ENCODE results near the gene TLCD1.

Gene TLCD1

DNA sequence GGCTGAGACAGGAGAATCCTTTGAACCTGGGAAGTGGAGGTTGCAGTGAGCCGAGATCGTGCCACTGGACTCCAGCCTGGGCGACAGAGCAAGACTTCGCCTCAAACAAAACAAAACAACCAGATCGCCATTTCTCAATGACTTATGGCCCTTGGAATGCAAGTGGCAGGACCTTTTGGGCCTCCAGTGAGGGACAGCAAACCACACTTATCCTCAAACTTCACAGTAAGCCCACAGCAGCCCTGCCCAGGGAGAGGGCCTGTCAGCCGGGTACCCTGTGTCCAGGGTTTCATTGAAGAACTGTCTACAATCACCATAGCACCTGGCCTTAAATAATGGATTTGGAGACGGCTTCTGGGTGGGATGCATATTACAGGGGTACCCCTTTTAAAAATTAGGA is 29.5 kb upstream of the TLCD1 start:
- peaks cover 48% of the 10 kb centered on the region for H3K36me3 ChIP-seq (ENCODE audit: insufficient read depth, low read depth, low read length)
- H3K4me3 ChIP-seq (ENCODE audit: low read length): no peak overlapping the region
- H3K4me1 ChIP-seq (ENCODE audit: insufficient read depth, low read length): peaks cover 11% of the 10 kb centered on the region
- no peak overlapping the region for H3K27ac ChIP-seq (ENCODE audit: low read length)
- no peaks in the 10 kb centered on the region for H3K27me3 ChIP-seq (ENCODE audit: insufficient read depth, low read length)
- no peaks in the 10 kb centered on the region for H3K9me3 ChIP-seq (ENCODE audit: insufficient read depth, low read depth, low read length)
- H3K9ac ChIP-seq (ENCODE audit: low read depth, low read length): no peak overlapping the region

DNA sequence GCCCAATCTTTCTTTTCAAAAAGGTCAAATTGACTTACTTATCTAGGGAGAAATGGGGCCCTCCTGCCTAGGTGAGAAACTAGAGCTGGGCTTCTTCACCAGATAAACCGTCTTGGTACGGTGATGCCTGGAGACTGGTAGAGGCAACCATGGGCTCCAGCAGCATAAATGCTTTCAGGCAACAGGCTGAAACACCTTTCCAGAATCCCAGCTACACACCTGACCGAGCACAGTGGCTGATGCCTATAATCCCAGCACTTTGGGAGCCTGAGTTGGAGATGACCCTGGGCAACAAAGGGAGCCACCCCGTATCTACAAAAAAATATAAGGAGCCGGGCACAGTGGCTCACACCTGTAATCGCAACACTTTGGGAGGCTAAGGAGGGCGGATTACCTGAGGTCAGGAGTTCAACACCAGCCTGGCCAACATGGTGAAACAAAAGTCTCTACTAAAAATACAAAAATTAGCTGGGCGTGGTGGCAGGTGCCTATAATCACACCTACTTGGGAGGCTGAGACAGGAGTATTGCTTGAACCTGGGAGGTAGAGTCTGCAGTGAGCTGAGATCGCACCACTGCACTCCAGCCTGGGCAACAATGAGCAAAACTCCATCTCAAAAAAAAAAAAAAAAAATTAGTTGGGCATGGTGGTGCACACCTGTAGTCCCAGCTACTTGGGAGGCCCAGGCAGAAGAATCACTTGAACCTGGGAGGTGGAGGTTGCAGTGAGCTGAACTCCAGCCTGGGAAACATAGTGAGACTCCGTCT is 25.8 kb upstream of the TLCD1 start:
- peaks cover 3% of the 10 kb centered on the region; the same call in 1 of the 2 replicates for H3K4me1 ChIP-seq (ENCODE audit: insufficient read depth, low read length)
- no peak overlapping the region for H3K27ac ChIP-seq (ENCODE audit: low read length)
- no peak overlapping the region for H3K4me3 ChIP-seq (ENCODE audit: low read length)
- H3K9ac ChIP-seq (ENCODE audit: low read depth, low read length): no peak overlapping the region
- peaks cover 50% of the 10 kb centered on the region for H3K36me3 ChIP-seq (ENCODE audit: insufficient read depth, low read depth, low read length)
- no peaks in the 10 kb centered on the region for H3K27me3 ChIP-seq (ENCODE audit: insufficient read depth, low read length)
- H3K9me3 ChIP-seq (ENCODE audit: insufficient read depth, low read depth, low read length): no peaks in the 10 kb centered on the region

DNA sequence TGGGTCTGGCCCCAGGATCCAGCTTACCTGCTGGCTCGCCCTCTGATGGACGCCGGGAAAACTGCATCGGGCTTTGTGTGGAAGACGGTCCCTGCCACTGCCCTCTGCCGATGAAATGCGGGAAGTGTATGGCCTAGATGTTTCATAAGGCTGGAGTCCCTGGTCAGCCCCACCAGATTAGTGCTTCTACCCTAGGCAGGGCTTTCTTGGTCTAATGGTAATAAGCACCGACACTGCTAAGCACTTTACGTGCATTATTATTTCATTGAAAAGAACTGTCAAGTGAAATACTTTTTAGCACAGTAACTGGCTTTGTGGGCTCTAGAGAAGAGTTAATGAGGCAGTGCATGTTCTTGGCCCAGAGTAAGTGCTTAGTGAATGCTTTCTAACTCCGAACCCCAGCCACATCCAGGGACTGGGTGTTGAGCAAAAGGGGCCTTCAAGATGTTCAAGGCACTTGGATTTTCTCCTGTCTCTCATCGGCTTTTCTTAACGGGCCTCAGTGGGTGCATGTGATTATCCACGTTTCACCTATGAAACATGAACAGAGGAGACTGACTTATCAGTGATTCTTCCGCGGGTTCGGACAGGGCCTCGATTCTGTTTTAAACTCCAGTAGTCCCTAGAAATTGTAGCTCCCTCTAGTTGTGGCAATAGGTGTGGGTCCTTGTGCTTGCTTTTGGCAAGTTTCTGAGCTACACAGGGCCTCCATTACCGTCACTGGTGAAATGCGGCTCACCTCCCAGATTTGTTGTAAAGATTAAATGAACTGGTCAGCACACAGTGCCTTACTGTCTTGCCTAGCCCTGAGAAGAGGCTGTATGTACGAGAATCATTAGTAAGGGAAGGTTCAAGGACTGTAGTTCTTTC is 24.4 kb upstream of the TLCD1 start:
- Histone ChIP-seq H3K4me3 (ENCODE audit: low read length) (no peak overlapping the region), H3K27ac (ENCODE audit: low read length) (no peak overlapping the region), H3K4me1 (ENCODE audit: insufficient read depth, low read length) (peaks cover 14% of the 10 kb centered on the region), H3K9ac (ENCODE audit: low read depth, low read length) (peak overlapping the region; percentile 7; the same call in 1 of the 2 replicates), H3K9me3 (ENCODE audit: insufficient read depth, low read depth, low read length) (no peaks in the 10 kb centered on the region), H3K36me3 (ENCODE audit: insufficient read depth, low read depth, low read length) (peaks cover 62% of the 10 kb centered on the region), H3K27me3 (ENCODE audit: insufficient read depth, low read length) (no peaks in the 10 kb centered on the region)

DNA sequence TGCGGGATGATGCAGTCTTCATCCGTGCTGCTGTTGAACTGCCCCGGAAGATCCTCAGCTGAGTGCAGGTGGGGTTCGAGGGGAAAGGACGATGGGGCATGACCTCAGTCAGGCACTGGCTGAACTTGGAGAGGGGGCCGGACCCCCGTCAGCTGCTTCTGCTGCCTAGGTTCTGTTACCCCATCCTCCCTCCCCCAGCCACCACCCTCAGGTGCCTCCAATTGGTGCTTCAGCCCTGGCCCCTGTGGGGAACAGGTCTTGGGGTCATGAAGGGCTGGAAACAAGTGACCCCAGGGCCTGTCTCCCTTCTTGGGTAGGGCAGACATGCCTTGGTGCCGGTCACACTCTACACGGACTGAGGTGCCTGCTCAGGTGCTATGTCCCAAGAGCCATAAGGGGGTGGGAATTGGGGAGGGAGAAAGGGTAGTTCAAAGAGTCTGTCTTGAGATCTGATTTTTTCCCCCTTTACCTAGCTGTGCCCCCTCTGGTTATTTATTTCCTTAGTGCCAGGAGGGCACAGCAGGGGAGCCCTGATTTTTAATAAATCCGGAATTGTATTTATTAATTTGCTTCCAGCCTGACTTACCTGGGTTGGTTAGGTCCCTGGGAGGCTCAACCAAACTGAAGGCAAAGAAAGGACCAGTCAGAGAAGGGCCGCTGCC is 23.6 kb upstream of the TLCD1 start:
- H3K36me3 ChIP-seq (ENCODE audit: insufficient read depth, low read depth, low read length): peaks cover 66% of the 10 kb centered on the region
- no peak overlapping the region for H3K27ac ChIP-seq (ENCODE audit: low read length)
- H3K4me3 ChIP-seq (ENCODE audit: low read length): no peak overlapping the region
- no peak overlapping the region for H3K9ac ChIP-seq (ENCODE audit: low read depth, low read length)
- H3K4me1 ChIP-seq (ENCODE audit: insufficient read depth, low read length): peaks cover 14% of the 10 kb centered on the region
- H3K27me3 ChIP-seq (ENCODE audit: insufficient read depth, low read length): no peaks in the 10 kb centered on the region
- no peaks in the 10 kb centered on the region for H3K9me3 ChIP-seq (ENCODE audit: insufficient read depth, low read depth, low read length)

DNA sequence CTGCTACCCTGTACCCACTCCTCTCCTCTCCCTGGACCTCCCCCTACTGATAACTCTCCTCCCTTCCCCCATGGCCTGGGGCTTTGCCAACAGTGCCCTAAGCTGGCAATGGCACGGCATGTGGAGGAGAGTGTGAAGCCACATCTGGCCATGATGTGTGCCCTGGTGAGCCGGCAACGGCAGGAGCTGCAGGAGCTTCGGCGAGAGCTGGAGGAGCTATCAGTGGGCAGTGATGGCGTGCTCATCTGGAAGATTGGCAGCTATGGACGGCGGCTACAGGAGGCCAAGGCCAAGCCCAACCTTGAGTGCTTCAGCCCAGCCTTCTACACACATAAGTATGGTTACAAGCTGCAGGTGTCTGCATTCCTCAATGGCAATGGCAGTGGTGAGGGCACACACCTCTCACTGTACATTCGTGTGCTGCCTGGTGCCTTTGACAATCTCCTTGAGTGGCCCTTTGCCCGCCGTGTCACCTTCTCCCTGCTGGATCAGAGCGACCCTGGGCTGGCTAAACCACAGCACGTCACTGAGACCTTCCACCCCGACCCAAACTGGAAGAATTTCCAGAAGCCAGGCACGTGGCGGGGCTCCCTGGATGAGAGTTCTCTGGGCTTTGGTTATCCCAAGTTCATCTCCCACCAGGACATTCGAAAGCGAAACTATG is 23.0 kb upstream of the TLCD1 start:
- H3K9me3 ChIP-seq (ENCODE audit: insufficient read depth, low read depth, low read length): no peaks in the 10 kb centered on the region
- H3K9ac ChIP-seq (ENCODE audit: low read depth, low read length): no peak overlapping the region
- H3K36me3 ChIP-seq (ENCODE audit: insufficient read depth, low read depth, low read length): peaks cover 67% of the 10 kb centered on the region
- no peak overlapping the region for H3K4me3 ChIP-seq (ENCODE audit: low read length)
- no peaks in the 10 kb centered on the region for H3K27me3 ChIP-seq (ENCODE audit: insufficient read depth, low read length)
- peaks cover 14% of the 10 kb centered on the region for H3K4me1 ChIP-seq (ENCODE audit: insufficient read depth, low read length)
- no peak overlapping the region for H3K27ac ChIP-seq (ENCODE audit: low read length)

DNA sequence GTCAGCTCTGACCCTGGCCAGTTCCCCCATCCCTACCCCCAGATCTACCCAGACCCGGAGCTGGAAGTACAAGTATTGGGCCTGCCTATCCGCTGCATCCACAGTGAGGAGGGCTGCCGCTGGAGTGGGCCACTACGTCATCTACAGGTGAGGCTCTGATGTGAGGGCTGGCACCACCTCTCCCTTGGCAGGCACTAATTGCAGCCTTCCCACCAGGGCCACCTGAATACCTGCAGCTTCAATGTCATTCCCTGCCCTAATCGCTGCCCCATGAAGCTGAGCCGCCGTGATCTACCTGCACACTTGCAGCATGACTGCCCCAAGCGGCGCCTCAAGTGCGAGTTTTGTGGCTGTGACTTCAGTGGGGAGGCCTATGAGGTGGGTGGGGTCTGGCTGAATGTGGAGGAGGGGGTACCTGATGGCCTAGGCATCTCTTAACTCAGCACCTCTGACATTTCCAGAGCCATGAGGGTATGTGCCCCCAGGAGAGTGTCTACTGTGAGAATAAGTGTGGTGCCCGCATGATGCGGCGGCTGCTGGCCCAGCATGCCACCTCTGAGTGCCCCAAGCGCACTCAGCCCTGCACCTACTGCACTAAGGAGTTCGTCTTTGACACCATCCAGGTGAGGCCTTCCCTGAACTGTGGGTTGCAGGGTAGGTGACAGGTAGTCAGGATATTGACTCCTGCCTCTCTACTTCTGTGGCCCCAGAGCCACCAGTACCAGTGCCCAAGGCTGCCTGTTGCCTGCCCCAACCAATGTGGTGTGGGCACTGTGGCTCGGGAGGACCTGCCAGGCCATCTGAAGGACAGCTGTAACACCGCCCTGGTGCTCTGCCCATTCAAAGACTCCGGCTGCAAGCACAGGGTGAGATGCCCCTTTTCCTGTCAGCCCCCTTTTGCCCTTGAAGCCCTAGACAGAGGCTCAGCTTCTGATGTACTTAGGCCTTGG is 22.0 kb upstream of the TLCD1 start:
- H3K4me1 ChIP-seq (ENCODE audit: insufficient read depth, low read length): peaks cover 14% of the 10 kb centered on the region
- no peak overlapping the region for H3K4me3 ChIP-seq (ENCODE audit: low read length)
- no peak overlapping the region for H3K27ac ChIP-seq (ENCODE audit: low read length)
- no peak overlapping the region for H3K9ac ChIP-seq (ENCODE audit: low read depth, low read length)
- H3K27me3 ChIP-seq (ENCODE audit: insufficient read depth, low read length): no peaks in the 10 kb centered on the region
- H3K9me3 ChIP-seq (ENCODE audit: insufficient read depth, low read depth, low read length): no peaks in the 10 kb centered on the region
- peaks cover 67% of the 10 kb centered on the region for H3K36me3 ChIP-seq (ENCODE audit: insufficient read depth, low read depth, low read length)

DNA sequence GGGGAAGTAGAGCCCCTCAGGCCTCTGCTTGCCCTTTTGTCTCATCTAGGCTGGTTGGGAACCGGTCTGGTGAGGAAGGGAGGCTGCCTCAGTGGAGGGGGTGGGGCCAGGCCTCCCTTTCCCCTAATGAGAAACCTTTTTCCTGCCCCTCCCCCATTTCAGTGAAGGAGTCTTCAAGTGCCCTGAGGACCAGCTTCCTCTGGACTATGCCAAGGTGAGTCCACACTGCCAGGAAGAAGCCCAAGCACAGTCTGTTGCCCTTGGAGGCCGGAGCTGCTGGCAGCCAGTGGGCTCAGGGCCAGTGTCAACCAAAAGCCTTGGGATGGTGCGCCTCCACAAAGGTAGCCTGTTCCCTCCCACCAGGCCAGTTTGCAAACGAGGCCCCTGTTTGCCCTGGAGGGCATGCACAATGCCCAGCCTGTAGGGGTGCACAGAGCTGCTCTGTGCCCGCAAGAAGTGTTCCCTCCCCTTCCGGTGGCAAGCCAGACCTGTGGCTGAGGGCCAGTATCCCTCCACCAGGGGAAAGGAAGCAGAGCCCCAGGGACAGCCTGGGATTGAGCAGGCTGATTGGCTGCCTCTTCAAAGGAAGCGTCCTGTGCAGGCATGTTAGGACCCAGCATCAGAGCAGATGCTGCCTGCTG is 21.1 kb upstream of the TLCD1 start:
- peak overlapping the region; percentile 96 for H3K9ac ChIP-seq (ENCODE audit: low read depth, low read length)
- H3K4me1 ChIP-seq (ENCODE audit: insufficient read depth, low read length): peaks cover 14% of the 10 kb centered on the region
- peak overlapping the region; percentile 87; the same call in 1 of the 2 replicates for H3K4me3 ChIP-seq (ENCODE audit: low read length)
- peak overlapping the region; percentile 67 for H3K27ac ChIP-seq (ENCODE audit: low read length)
- no peaks in the 10 kb centered on the region for H3K27me3 ChIP-seq (ENCODE audit: insufficient read depth, low read length)
- peaks cover 67% of the 10 kb centered on the region for H3K36me3 ChIP-seq (ENCODE audit: insufficient read depth, low read depth, low read length)
- H3K9me3 ChIP-seq (ENCODE audit: insufficient read depth, low read depth, low read length): no peaks in the 10 kb centered on the region

DNA sequence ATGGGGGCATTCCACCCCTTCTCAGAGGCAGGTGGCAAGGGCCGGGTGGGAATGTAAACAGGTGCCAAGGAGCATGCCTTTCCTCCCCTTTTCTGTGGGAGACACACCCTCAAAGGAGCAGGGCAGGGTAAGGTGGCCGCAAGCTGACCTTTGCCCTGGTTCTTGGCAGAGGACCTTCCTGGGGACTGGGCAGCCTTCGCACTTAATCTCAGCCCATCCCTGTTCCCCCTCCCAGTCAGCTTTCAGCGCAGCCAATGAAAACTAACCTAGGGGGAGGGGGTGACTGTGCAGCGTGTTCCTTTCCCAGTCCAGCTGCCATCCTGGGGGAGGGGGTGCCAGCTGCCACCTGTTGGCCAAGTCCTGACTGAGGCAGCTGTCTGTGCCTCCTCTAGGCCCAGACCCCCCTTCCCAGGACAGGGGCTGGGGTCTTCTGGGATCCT is 20.6 kb upstream of the TLCD1 start:
- Histone ChIP-seq H3K27me3 (ENCODE audit: insufficient read depth, low read length) (no peaks in the 10 kb centered on the region), H3K4me1 (ENCODE audit: insufficient read depth, low read length) (peaks cover 14% of the 10 kb centered on the region), H3K36me3 (ENCODE audit: insufficient read depth, low read depth, low read length) (peaks cover 64% of the 10 kb centered on the region), H3K9me3 (ENCODE audit: insufficient read depth, low read depth, low read length) (no peaks in the 10 kb centered on the region), H3K27ac (ENCODE audit: low read length) (peak overlapping the region; percentile 67), H3K9ac (ENCODE audit: low read depth, low read length) (peak overlapping the region; percentile 96; the same call in 1 of the 2 replicates), H3K4me3 (ENCODE audit: low read length) (peak overlapping the region; percentile 87)

DNA sequence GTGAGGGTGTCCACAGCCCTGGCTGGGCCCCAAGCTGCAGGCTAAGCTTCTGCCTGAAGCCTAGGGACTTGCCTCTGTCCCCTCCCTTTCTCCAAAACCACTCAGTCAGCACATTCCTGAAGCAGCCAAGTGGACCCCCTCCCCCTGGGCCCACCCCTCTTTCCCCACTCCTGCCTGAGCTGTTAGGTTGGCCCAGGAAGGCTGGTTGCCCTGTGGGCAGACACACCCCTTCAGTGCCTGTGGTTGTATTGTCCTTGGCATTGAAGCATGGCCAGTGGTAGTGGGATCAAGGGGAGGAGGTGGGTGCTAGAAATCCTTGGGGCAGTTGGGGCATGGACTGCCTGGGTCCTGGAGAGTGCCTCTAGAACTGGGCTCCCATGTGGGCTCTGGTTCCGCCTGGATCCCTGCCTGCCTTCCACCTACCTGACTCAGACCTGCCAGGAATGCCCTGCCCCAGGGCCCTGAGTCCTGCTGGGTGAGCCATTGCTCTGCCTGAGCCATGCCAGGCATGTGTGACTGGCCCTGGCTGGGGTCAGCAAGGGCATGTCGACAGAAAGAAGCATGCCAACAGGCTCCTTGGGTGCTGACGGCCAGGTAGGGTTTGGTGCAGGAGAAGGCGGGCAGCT is 19.9 kb upstream of the TLCD1 start:
- H3K36me3 ChIP-seq (ENCODE audit: insufficient read depth, low read depth, low read length): peaks cover 58% of the 10 kb centered on the region
- H3K4me1 ChIP-seq (ENCODE audit: insufficient read depth, low read length): peaks cover 14% of the 10 kb centered on the region
- no peaks in the 10 kb centered on the region for H3K27me3 ChIP-seq (ENCODE audit: insufficient read depth, low read length)
- H3K9ac ChIP-seq (ENCODE audit: low read depth, low read length): peak overlapping the region; percentile 96
- peak overlapping the region; percentile 87 for H3K4me3 ChIP-seq (ENCODE audit: low read length)
- peak overlapping the region; percentile 67 for H3K27ac ChIP-seq (ENCODE audit: low read length)
- H3K9me3 ChIP-seq (ENCODE audit: insufficient read depth, low read depth, low read length): no peaks in the 10 kb centered on the region
